Omental fat pad (tissue), 4 donors: Measurements from ENCODE around the gene ZNF354C. TPM values are rescaled to one million over a fixed set of nuclear protein-coding genes. Genes with fewer than 3 reads are reported as not detected.

Experiments
- ATAC-seq: fragments of 150-250 bp; one replicate; pipeline ENCODE4 v1.9.1; 2016; ENCODE audit warnings: mild to moderate bottlenecking, moderate library complexity; ENCODE audit not compliant: low FRiP score
- DNase-seq: peaks from one replicate; pipeline ENCODE4 v3.0.0-alpha.2; 2019; ENCODE audit warnings: low spot score
- CTCF ChIP-seq, 3 donors: fragments of 450-650 bp; IDR thresholded peaks; one replicate each; pipeline ENCODE4 v1.5.1; 2016 to 2017; ENCODE audit warnings: antibody characterized with exemption in 3 of 3, mild to moderate bottlenecking in 3 of 3, moderate library complexity in 2 of 3
- total RNA-seq, 4 donors: library from RNA; depleted of rRNA; stranded (reverse); fragments of >200 nt; gene quantifications; one replicate each; pipeline ENCODE4 v1.1.0, GENCODE V29; 2016

The ZNF354C gene
- total RNA-seq, 4 donors from 2014 or later, result 4.1 to 8.5 (median 4.6) TPM

DNA sequence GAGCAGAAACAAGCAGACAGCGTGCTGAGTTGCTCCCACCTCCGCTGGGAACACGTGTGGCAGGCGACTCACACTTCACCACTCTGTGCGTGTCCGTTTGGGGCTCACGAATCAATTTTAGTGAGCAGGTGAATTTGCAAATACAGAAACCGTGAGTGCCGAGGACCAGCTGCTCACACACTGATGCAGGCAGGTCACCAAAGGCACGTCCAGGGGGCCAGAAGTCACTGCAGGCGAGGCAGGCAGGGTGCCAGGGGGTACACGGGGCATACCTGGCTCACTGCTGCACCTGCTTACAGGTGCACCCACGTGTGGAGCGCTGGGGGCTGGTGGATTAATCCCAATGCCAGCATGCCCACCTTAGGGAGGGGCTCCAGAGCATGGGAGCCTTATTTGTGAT is 68.8 kb downstream of the ZNF354C start:
- TF ChIP-seq CTCF (IDR thresholded peaks at IDR 0.05), result no peak
- DNase-seq (no peak), ATAC-seq (no peak)

- DNase-seq (no peak), ATAC-seq (no peak)
- TF ChIP-seq CTCF (IDR thresholded peaks at IDR 0.05), result no peak
Measured at GRCh38 chr5:179129607-179130071, 69.5 kb downstream of the ZNF354C start.

DNA sequence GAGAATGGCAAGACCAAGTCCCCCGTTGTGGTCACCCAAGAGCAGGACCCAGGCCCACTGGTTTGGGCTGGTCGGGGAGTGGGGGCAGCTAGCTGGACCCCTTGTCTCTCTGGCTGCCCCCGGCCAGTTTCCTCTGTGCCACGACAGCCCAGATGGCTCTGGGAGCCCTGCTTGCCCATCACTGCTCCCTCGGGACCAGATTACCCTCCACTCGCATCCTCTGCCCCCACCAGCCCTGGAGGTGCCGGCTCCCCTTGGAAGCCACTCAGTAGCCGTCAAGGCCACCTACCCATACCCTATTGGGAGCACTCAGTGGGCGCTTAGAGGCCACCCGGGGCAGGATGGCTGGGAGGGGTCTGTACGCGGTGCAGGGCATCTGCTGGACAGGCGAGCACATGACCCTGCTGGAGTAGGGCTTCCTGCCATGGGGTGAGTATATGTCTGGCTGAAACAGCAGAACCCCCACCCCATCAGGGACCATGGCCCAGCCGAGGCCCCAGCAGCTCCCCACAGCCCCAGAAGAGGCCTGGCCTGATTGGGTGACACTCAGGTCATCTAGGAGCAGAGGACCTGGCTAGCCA is 70.0 kb downstream of the ZNF354C start:
- DNase-seq (no peak), ATAC-seq (no peak)
- TF ChIP-seq CTCF (IDR thresholded peaks at IDR 0.05), result no peak

DNA sequence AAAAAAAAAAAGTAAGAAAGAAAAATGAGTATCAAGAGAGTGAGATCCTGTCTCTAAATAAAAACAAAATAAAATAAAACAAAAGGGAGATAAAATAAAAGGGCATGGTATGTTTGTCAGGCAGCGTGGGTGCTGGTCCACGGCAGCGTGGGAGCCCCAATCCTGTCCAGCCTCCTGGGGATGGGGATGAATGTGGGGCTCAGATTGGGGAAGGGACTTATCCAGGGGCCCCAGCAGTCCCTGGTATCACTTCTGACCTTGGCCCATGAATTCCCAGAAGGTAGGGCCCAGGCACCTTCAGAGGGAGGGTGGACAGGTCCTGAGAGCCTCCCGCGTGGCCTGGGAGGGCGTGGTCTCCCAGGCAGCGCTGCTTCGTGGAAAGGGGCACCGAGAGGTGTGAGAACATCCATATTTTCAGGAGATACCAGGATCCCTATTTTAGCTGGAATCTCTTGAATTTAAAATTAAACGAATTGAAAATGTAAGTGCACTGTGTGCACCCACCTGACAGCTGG is 71.2 kb downstream of the ZNF354C start:
- DNase-seq (no peak), ATAC-seq (no peak)
- TF ChIP-seq CTCF (IDR thresholded peaks at IDR 0.05), result no peak

DNA sequence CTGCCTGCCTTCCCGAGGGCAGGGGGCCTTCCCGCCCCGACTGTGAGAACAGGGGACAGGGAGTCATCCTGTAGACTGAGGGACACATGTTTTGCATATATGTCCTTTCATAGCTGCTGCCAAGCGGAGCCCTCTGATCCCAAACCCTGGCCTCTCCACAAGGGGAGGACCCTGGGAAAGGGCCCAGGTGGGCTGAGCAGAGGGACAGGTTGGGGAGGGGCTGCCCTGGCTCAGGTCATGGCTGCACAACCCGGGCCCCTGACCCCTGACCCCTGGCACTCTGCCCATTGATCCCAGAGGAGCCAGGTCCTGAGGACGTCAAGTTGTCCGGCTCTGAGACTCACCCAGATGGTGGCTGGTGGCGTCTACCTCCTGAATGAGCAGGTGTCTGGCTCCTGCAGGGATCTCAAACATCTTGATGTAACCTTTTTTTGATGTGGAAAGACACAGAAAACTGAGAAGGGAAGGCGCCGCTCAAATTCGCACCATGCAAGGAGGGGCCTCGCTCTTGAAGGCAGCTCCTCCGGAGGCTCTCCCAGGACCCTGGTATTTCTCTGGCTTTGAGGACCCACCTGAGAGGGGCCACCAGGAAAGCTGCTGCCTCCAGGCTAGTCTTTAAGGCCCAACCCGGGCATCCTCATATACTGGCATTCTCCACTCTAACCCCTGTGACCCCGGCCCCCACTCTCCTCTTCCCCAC is 71.9 kb downstream of the ZNF354C start:
- TF ChIP-seq CTCF (IDR thresholded peaks at IDR 0.05), result no peak
- no peak for DNase-seq
- ATAC-seq, result no peak

- DNase-seq, result no peak
- TF ChIP-seq CTCF (IDR thresholded peaks at IDR 0.05), result no peak
- ATAC-seq, result no peak
Measured at GRCh38 chr5:179132586-179133355, 72.6 kb downstream of the ZNF354C start.

Other genes starting within 250 kb of the ZNF354C start
- 10 to 100 TPM; 13.0 to 32.8 (median 22.8) TPM for gene ZNF354B, start 200.4 kb upstream of the ZNF354C start, total RNA-seq
- gene ZFP2, start 164.5 kb upstream of the ZNF354C start, total RNA-seq, result 1 to 10 TPM in 3 of 4 donors, under 1 TPM in 1; 0.48 to 5.8 (median 2.0) TPM
- 1 to 10 TPM in 3 of 4 donors, under 1 TPM in 1; 0.60 to 4.6 (median 2.1) TPM for gene ZNF454, start 119.2 kb upstream of the ZNF354C start, total RNA-seq
- not detected for gene GRM6, start 65.1 kb upstream of the ZNF354C start, total RNA-seq
- gene ZNF879, start 36.6 kb upstream of the ZNF354C start, total RNA-seq, result 10 to 100 TPM in 1 of 4 donors, 1 to 10 TPM in 3; 3.0 to 10.2 (median 3.3) TPM